HG02943 (cell line): ENCODE data around the gene POTEB3.
"Not testable (repeated sequence)": the region's sequence is repeated elsewhere in the genome, so short reads cannot be mapped to it uniquely, and the experiment has no call there.

Experiments
- ATAC-seq: cut with Tn5 transposase; IDR thresholded peaks from one replicate; pipeline ENCODE4 v1.9.1; 2021; ENCODE audit warnings: mild to moderate bottlenecking, low read depth, moderate library complexity; ENCODE audit not compliant: unreplicated experiment

The POTEB3 gene

GRCh38 chr15:21440399-21440798 lies at the start of gene POTEB3:
Gene POTEB3 (minus strand): TSS chr15:21440499. CDS start chr15:21440011, 488 bp downstream.
- ATAC-seq, result not testable (repeated sequence)

GRCh38 chr15:21453683-21454082 lies 13.4 kb upstream of the POTEB3 start:
- not testable (repeated sequence) for ATAC-seq

GRCh38 chr15:21451920-21452563 lies 11.7 kb upstream of the POTEB3 start:
- ATAC-seq, result not testable (repeated sequence)

- not testable (repeated sequence) for ATAC-seq
Observed at GRCh38 chr15:21451487-21451886, 11.2 kb upstream of the POTEB3 start.

GRCh38 chr15:21407366-21407765 lies 32.9 kb downstream of the POTEB3 start:
- ATAC-seq, result not testable (repeated sequence)

- not testable (repeated sequence) for ATAC-seq
Observed at GRCh38 chr15:21401531-21401930, 38.8 kb downstream of the POTEB3 start.

- ATAC-seq, result not testable (repeated sequence)
Observed at GRCh38 chr15:21399111-21399510, 41.2 kb downstream of the POTEB3 start.

GRCh38 chr15:21398511-21398910 lies 41.8 kb downstream of the POTEB3 start:
- not testable (repeated sequence) for ATAC-seq

GRCh38 chr15:21397656-21398055 lies 42.6 kb downstream of the POTEB3 start:
- ATAC-seq, result not testable (repeated sequence)

GRCh38 chr15:21397186-21397585 lies 43.1 kb downstream of the POTEB3 start:
- ATAC-seq, result not testable (repeated sequence)

- not testable (repeated sequence) for ATAC-seq
Observed at GRCh38 chr15:21385961-21386360, 54.3 kb downstream of the POTEB3 start.

- ATAC-seq, result not testable (repeated sequence)
Observed at GRCh38 chr15:21383866-21384485, 56.3 kb downstream of the POTEB3 start.

GRCh38 chr15:21373682-21374081 lies 66.6 kb downstream of the POTEB3 start:
- ATAC-seq, result not testable (repeated sequence)

GRCh38 chr15:21369177-21369576 lies 71.1 kb downstream of the POTEB3 start:
- not testable (repeated sequence) for ATAC-seq

GRCh38 chr15:21368625-21369024 lies 71.7 kb downstream of the POTEB3 start:
- not testable (repeated sequence) for ATAC-seq
